RPMI8226 (cell line): ENCODE measurements around the gene SENP5.
"Not testable (repeated sequence)": the region's sequence is repeated elsewhere in the genome, so short reads cannot be mapped to it uniquely, and the experiment has no call there.

Experiments used
- DNase-seq: peaks from one replicate; pipeline ENCODE4 v3.0.0-alpha.2; 2015

The SENP5 gene

DNA sequence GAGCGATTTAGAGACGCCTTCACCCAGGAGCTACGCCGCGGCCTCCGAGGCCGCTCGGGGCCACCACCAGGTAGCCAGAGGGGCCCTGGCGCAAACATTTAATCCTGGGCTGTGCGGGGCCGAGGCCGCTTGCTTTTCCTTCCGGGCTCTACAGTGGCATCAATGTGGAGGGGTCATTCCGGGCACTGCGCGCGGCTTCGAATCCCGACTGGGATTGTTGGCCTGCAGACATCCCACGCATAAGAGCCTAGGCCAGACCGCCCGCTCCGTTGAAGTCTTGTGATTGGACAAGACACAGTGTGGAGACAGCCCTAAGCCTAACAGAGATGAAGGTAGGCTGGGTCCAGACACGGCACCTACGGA is 75.2 kb downstream of the SENP5 start:
- DNase-seq = no peak

DNA sequence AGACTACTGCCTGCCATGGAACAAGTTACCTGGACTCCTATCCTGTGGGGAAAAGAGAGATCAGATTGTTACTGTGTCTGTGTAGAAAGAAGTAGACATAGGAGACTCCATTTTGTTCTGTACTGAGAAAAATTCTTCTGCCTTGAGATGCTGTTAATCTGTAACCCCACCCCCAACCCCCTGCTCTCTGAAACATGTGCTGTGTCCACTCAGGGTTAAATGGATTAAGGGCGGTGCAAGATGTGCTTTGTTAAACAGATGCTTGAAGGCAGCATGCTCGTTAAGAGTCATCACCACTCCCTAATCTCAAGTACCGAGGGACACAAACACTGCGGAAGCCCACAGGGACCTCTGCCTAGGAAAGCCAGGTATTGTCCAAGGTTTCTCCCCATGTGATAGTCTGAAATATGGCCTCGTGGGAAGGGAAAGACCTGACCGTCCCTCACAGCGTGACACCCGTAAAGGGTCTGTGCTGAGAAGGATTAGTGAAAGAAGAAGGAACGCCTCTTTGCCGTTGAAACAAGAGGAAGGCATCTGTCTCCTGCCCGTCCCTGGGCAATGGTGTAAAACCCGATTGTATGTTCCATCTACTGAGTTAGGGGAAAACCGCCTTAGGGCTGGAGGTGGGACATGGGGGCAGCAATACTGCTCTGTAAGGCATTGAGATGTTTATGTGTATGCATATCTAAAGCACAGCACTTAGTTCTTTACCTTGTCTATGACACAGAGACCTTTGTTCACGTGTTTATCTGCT is 76.5 kb downstream of the SENP5 start:
- DNase-seq = not testable (repeated sequence)

DNA sequence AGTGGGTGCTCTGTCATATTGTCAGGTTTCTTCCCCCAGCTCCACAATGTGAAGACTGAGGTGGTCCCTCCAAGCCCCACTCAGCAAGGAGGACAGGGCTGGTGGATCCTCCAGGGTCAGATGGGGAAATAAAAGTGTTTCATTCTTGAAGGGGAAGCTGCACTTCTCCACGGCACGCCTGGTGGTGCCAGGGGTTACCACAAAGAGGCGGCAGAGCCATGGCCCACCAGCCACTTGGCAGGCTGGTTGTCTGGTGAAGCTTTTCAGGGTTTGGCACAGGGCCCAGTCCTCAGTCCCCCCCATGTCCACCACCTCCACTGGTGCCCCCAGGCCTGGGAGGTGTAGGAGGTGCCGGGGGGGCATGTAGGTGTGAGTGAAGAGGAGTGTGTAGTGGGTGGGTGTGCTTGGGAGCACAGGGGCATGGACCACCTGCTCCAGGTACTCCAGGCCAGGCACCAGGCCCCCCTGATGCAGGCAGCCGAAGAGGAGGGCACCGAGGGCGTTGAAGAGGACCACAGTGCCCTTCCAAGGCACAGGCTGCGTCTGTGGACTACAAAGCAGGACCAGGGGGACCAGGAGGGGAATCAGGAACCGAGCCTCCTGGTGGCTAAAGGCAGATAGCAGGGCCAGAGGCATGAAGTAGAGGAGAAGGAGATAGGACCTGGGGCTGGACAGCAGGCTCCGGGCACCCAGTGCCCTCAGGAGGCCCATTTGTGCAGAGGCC is 79.6 kb downstream of the SENP5 start:
- no peak for DNase-seq

- no peak for DNase-seq
Measured at GRCh38 chr3:196947860-196948441, 80.2 kb downstream of the SENP5 start.

DNA sequence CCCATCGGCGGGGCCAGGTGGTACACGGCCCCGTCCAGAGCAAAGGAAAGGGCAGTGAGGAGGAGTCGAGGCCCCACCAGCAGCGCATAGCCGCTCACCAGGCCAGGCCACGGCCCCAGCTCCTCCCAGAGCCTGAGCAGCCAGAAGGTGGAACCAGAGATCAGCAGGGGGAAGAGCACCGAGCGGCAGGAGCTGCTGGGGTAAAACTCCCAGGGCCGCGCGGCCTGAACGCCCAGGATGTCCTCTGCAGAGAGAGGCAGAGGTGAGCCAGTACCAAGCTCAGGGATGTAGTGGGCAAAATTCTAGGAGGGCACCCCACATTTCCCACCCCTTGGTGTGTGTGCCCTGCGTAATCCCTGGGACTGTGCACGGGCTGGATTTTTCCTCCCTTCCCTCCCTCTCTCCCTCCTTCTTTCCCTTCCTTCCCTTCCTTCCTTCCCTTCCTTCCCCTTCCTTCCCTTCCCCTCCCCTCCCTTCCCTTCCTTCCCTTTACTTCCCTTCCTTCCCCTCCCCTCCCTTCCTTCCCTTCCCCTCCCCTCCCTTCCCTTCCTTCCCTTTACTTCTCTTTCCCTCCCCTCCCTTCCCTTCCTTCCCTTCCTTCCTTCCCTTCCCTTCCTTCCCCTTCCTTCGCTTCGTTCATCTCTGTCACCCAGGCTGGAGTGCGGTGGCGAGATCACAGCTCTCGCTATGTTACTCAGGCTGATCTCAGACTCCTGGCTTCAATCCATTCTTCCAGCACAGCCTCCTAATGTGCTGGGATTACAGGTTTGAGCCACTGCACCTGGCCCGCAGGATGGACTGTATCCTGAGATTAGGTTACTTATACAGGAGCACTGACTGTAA is 80.9 kb downstream of the SENP5 start:
- DNase-seq = no peak

- no peak for DNase-seq
Measured at GRCh38 chr3:196949285-196949619, 81.5 kb downstream of the SENP5 start.

DNA sequence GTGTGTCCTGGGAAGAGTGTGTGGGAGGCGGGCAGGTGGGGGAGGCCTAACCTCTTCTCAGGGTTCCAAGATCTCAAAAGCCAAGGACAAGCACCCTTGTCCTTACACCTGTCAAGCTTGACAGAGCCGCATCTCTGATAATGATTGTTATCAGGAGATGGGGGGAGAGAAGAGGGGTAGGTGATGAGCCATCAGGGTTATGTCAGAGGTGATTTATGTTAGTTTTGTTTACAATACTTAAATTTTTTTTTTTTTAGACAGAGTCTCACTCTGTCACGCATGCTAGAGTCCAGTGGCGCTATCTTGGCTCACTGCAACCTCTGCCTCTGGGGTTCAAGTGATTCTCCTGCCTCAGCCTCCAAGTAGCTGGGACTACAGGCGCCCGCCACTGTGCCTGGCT is 82.0 kb downstream of the SENP5 start:
- DNase-seq = no peak

- DNase-seq = no peak
Measured at GRCh38 chr3:196951371-196951770, 83.7 kb downstream of the SENP5 start.

DNA sequence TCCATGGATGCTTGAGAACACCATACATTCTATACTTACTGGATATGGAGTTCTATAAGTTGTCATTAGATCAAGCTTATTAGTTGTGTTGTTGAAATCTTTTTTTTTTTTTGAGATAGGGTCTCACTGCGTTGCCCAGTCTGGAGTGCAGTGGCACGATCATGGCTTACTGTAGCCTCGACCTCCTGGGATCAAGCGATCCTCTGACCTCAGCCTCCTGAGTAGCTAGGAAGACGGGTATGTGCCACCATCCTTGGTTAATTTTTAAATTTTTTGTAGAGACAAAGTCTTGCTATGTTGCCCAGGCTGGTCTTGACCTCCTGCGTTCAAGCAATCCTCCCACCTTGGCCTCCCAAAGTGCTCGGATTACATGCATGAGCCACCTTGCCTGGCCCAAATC is 87.1 kb downstream of the SENP5 start:
- DNase-seq = no peak

GRCh38 chr3:196962108-196962929 is 94.6 kb downstream of the SENP5 start:
- no peak for DNase-seq

DNA sequence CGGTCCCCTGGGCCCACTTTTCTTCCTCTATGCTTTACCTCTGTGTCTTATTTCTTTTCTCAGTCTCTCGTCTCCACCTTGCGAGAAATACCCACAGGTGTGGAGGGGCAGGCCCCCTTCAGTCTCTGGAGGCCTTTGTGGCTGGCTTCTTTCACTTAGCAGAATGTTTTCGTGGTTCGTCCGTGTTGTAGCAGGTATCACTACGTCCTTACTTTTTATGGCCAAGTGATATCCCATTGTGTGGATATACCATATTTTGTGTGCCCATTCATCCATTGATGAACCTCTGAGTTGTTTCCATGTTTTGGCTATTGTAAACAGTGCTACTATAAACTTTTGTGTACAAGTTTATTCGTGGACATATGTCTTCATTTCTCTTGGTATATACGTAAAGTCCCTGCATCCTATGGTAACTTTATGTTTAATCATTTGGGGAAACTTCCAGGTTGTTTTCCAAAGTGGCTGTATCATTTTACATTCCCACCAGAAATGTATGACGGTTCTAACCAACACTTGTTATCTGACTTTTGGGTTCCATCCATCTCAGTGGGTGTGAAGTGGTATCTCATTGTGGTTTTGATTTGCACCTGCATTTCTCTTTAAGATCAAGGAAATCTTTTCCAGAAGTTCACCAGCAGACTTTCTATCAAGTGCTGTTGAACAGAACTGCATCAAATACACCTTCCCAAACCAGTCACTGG is 95.4 kb downstream of the SENP5 start:
- DNase-seq = no peak

- DNase-seq = no peak
Measured at GRCh38 chr3:196963631-196963953, 95.9 kb downstream of the SENP5 start.

DNA sequence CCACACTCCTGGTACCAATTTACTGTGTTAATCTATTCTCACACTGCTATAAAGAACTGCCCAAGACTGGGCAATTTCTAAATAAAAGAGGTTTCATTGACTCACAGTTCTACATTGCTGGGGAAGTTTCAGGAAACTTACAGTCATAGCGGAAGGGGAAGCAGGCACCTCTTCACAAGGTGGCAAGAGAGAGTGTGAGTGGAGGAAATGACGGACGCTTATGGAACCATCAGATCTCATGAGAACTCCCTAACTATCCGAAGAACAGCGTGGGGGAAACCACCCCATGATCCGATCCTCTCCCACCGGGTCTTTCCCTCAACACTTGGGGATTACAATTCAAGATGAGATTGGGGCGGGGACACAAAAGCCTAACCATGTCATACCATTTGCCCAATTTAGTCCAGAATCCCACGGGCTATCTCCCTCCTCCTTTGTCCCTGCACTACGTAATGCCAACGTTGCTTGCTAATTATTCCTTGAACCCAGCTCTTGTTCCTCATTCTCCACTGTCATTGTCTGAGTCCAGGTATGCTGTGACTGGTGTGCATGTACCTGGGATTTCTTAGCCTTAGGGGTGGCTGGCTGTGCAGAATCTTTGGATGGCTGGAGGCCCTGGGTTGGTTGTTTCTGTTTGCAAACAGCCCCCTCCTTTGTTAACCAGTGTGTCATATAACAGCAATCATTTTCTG is 97.5 kb downstream of the SENP5 start:
- no peak for DNase-seq

DNA sequence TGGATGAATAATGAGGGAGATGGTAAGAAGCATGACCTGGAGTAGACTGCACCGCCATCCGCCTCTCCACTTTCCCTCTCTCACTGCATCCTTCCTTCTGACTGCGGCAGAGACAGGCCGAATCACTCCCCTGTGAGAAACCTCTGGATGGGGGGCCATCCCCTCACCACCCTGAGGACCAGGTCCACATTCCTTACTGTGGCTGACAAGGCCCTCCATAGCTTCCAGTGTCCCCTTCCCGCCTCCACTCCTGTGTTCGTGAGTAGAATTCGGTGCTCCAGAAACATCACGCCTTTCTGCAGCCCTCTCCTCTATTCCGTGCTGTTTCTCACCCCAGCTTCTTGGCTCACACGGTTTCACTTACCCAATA is 98.1 kb downstream of the SENP5 start:
- no peak for DNase-seq

GRCh38 chr3:196966526-196967401 is 99.0 kb downstream of the SENP5 start:
- DNase-seq = no peak

- DNase-seq = no peak
Measured at GRCh38 chr3:196967412-196968232, 99.9 kb downstream of the SENP5 start.

- DNase-seq = peak; percentile 73
Measured at GRCh38 chr3:196968233-196969133, 100.8 kb downstream of the SENP5 start, which contains the start of gene PIGZ. Gene PIGZ, minus strand, starts transcription at chr3:196968833. Its CDS starts 16,802 bp downstream, at chr3:196952031.

DNA sequence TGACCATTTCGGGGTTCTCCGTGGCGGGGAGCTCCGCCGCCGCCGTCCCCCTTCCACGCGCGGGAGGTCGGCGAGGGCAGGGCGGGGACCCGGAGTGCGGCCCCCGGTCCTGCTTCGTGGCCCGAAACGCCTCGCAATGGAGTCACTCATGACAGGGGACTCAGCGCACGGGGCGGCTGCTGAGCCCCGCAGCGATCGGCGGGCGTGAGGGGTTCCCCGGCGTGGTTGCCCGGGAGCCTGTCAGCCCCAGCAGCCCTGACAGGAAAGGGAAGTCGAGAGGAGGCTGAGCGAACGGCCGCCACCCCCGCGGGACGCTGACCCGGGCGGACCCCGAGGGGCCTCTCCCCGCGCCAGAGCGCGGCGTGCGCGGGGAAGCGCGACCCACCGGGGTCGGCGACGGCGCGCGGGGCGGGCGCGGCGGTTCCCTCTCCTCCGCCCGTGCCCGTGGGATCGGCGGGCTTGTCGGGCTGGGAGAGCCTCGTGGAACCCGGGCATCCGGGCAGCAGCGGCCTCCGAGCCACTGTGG is 101.5 kb downstream of the SENP5 start:
- peak; percentile 66 for DNase-seq
